ENCODE data around the gene PITPNM3. TPM values are rescaled to one million over a fixed set of nuclear protein-coding genes. Genes with fewer than 3 reads are reported as not detected.

The PITPNM3 gene
- total and polyA plus RNA-seq, 2 of the 13 experiments (the other 11 are each of a cell fraction or from before 2014, with no cell fraction given) = 0.13 to 0.29 TPM

DNA sequence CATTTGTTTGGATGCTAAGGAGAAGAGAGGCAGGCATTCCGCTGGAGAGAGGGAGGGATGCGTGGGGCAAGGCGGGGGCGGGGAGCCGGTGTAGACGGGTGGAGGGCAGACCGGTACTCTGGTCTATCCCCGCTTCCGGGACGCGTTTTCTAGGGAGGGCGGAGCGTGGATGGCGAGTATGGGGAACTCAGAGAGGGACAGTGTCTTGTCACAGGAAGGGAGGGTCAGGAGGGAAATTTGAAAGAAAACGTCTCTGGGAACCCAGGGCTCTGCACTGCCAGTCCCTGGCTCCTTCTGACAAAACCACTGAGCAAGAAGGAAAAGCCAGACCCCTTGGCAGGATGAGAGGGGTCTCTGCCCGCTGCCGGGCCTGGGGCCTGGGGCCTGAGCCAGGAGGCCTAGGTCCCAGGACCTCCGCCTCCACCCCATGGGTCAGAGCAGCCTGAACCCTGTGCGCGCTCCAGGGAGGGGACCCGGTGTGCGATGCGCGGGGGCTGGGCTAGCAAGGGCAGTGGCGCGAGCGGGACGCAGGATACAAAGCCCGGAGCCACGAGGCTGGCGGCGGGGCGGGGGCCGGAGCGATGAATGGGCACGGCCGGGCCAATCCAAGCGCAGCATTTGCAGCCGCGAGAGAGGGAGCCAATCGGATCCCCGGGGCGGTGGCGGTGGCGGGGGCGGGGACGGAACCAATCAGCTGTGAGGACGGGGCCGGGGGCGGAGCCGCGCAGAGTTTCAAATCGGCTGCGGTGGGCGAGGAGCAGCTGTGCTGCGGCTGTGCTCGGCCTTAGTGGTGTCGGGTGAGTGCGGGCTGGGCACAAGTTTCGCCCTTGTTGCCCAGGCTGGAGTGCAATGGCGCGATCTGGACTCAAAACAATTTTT is 112.4 kb downstream of the PITPNM3 start, which contains the start of gene PIMREG (continued):
- TF ChIP-seq FOSL1 (CRISPR knock-in tag; IDR thresholded peaks at IDR 0.05; ENCODE audit: borderline replicate concordance) (no peak), SIN3A (IDR thresholded peaks at IDR 0.05; ENCODE audit: borderline replicate concordance, low read depth, low read length) (peak; percentile 98), TBX2 (CRISPR knock-in tag; IDR thresholded peaks at IDR 0.05; ENCODE audit: borderline replicate concordance) (peak; percentile 70), ZSCAN30 (CRISPR knock-in tag; IDR thresholded peaks at IDR 0.05) (no peak), PAWR (CRISPR knock-in tag; IDR thresholded peaks at IDR 0.05; ENCODE audit: borderline replicate concordance) (no peak), MXD3 (CRISPR knock-in tag; IDR thresholded peaks at IDR 0.05) (peak; percentile 72), ZNF782 (CRISPR knock-in tag; IDR thresholded peaks at IDR 0.05; ENCODE audit: borderline replicate concordance) (0 out of 2 replicates have a peak, but pooled peaks have one; percentile 64), CC2D1A (CRISPR knock-in tag; IDR thresholded peaks at IDR 0.05) (no peak), ZNF563 (CRISPR knock-in tag; IDR thresholded peaks at IDR 0.05) (peak; percentile 93), NFKBIZ (CRISPR knock-in tag; IDR thresholded peaks at IDR 0.05) (no peak), CSRNP2 (CRISPR knock-in tag; conservative IDR thresholded peaks at IDR 0.05; ENCODE audit: low read depth) (no peak), PLSCR1 (CRISPR knock-in tag; IDR thresholded peaks at IDR 0.05; ENCODE audit: borderline replicate concordance) (no peak), KDM1A (CRISPR knock-in tag; IDR thresholded peaks at IDR 0.05) (no peak), ZNF878 (CRISPR knock-in tag; IDR thresholded peaks at IDR 0.05) (peak; percentile 93), ZNF136 (CRISPR knock-in tag; IDR thresholded peaks at IDR 0.05; ENCODE audit: low read depth) (0 out of 2 replicates have a peak, but pooled peaks have one; percentile 84), RERE (CRISPR knock-in tag; IDR thresholded peaks at IDR 0.05; ENCODE audit: low read depth) (no peak), EZH2 (conservative IDR thresholded peaks at IDR 0.05; ENCODE audit: low read depth, low read length) (no peak), ZNF644 (CRISPR knock-in tag; IDR thresholded peaks at IDR 0.05; ENCODE audit: low read depth) (no peak), MED8 (CRISPR knock-in tag; IDR thresholded peaks at IDR 0.05; ENCODE audit: insufficient replicate concordance) (no peak)
- TF ChIP-seq, protein P1, sequence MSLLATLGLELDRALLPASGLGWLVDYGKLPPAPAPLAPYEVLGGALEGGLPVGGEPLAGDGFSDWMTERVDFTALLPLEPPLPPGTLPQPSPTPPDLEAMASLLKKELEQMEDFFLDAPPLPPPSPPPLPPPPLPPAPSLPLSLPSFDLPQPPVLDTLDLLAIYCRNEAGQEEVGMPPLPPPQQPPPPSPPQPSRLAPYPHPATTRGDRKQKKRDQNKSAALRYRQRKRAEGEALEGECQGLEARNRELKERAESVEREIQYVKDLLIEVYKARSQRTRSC (CRISPR knock-in tag; IDR thresholded peaks at IDR 0.05; ENCODE audit: low read depth) = 0 out of 2 replicates have a peak, but pooled peaks have one; percentile 45

Data from HepG2 (cell line).